NCI-H2196 treated with DMSO at 0.1 percent for 48 hours (cell line): Measurements from ENCODE around the gene HERPUD1.

Source experiments
- DNase-seq: peaks from one replicate; lab custom pipeline; 2025; ENCODE audit not compliant: unreplicated experiment; lab: John Stamatoyannopoulos, UW

Gene HERPUD1

DNA sequence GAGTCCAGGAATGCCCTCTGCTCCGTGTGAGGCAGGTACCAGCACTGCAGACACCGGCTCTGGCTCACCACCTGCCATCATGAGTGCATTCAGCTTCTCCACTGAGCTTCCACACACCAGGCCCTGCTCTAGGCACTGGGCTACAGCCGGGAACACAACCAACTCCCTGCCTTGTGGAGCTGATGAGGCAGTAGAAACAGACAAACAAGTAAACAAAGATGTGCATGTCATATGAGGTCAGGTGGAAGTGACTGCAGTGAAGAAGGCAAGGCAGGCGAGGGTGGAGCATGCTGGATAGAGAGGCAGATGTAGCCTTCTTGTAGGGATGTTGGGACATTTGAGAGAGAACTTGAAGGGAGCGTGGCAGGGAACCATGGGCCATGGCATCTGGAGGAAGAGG is 62.4 kb downstream of the HERPUD1 start:
- DNase-seq, result no peak
